Erythroblast (primary cell): ENCODE results near the gene PCYT1B.

Source experiments
- GATA1 ChIP-seq: IDR thresholded peaks from 2 replicates; pipeline ENCODE4 v1.6.1; 2011; ENCODE audit warnings: low read depth, mild to moderate bottlenecking, control low read depth, low read length, moderate library complexity
- POLR2A ChIP-seq: IDR thresholded peaks from 2 replicates; pipeline ENCODE4 v1.6.1; 2011; ENCODE audit warnings: mild to moderate bottlenecking, low read length

- no peak for TF ChIP-seq POLR2A
- no peak for TF ChIP-seq GATA1
Observed at GRCh38 chrX:24619647-24620046, 27.5 kb downstream of the PCYT1B start.
